T-helper 2 cell treated with Interferon-gamma antibody and Interleukin-4, amounts not matched to agents 5 μg/mL and 100 μg/mL, for 36 hours (primary cell): ENCODE measurements around the gene BCAN.

ENCODE experiments used
- DNase-seq: peaks from one replicate; pipeline ENCODE4 v3.0.0; 2021; ENCODE audit warnings: low spot score
- H3K27ac Mint-ChIP-seq: one replicate; pipeline ENCODE4 v1.8.0; 2021; ENCODE audit warnings: mild to moderate bottlenecking, mixed read lengths
- H3K27me3 Mint-ChIP-seq: one replicate; pipeline ENCODE4 v1.8.0; 2021; ENCODE audit warnings: low read depth, mixed read lengths
- H3K36me3 Mint-ChIP-seq: one replicate; pipeline ENCODE4 v1.8.0; 2021; ENCODE audit warnings: low read depth, mixed read lengths
- H3K4me1 Mint-ChIP-seq: one replicate; pipeline ENCODE4 v1.8.0; 2021; ENCODE audit warnings: low read depth, mixed read lengths
- H3K4me3 Mint-ChIP-seq: one replicate; pipeline ENCODE4 v1.8.0; 2022; ENCODE audit warnings: mild to moderate bottlenecking, moderate library complexity, mixed read lengths
- H3K9me3 Mint-ChIP-seq: one replicate; pipeline ENCODE4 v1.8.0; 2021; ENCODE audit warnings: mixed read lengths

Gene BCAN

GRCh38 chr1:156705918-156706656 lies 64.2 kb downstream of the BCAN start:
- Mint-ChIP-seq H3K9me3 (no peaks in the 10 kb centered on the region), H3K27me3 (peaks cover 49% of the 10 kb centered on the region), H3K36me3 (no peaks in the 10 kb centered on the region), H3K4me3 (peak overlapping the region; percentile 83), H3K27ac (no peak overlapping the region), H3K4me1 (peaks cover 15% of the 10 kb centered on the region)
- peak; percentile 63 for DNase-seq

DNA sequence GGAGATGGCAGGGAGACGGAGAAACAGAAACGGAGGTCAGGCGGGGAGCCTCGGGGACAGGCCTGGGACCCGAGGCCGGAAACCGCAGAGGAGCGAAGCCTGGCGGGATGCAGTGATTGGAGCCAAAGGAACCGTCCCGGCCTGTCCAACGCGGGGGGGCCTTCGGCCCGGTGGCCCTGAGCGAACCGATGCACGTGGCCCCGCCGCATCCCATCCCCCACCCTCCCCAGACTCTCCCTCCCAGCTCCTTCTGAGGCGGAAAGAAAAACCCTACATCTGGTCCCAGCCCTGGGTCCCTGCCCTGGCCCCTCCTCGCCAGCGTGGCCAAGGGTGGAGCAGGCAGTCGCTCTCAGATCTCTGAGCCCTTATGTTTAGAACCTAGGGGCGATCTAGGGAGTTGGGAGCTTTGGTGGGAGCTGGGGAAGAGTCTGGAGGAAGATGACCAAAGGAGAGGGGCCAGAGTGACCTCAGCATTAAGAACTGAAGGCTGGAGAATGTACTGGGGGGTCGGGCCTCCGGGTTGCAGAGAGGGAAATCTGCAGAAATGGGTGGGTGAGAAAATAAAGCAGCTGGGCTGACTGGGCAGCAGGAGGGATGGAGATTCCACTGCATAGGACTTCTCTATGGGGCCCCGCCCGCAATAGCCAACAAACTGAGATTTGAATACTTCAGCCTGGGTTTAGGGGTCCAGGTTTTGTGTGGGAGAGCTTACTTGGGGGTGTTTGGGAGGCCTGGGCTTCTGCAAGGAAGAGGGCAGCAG lies 64.9 kb downstream of the BCAN start:
- Mint-ChIP-seq H3K36me3 (no peaks in the 10 kb centered on the region), H3K4me3 (peak overlapping the region; percentile 83), H3K9me3 (no peaks in the 10 kb centered on the region), H3K27me3 (peaks cover 49% of the 10 kb centered on the region), H3K27ac (peak overlapping the region; percentile 20), H3K4me1 (peaks cover 15% of the 10 kb centered on the region)
- DNase-seq = no peak

- Mint-ChIP-seq H3K9me3 (no peaks in the 10 kb centered on the region), H3K36me3 (no peaks in the 10 kb centered on the region), H3K27ac (peak overlapping the region; percentile 31), H3K4me3 (no peak overlapping the region), H3K27me3 (peaks cover 49% of the 10 kb centered on the region), H3K4me1 (peaks cover 15% of the 10 kb centered on the region)
- no peak for DNase-seq
Observed at GRCh38 chr1:156707417-156708217, 65.7 kb downstream of the BCAN start.

- no peak overlapping the region for H3K27ac Mint-ChIP-seq
- H3K36me3 Mint-ChIP-seq = no peaks in the 10 kb centered on the region
- peaks cover 15% of the 10 kb centered on the region for H3K4me1 Mint-ChIP-seq
- no peak overlapping the region for H3K4me3 Mint-ChIP-seq
- no peaks in the 10 kb centered on the region for H3K9me3 Mint-ChIP-seq
- no peak for DNase-seq
- H3K27me3 Mint-ChIP-seq = peaks cover 46% of the 10 kb centered on the region
Observed at GRCh38 chr1:156708218-156708661, 66.3 kb downstream of the BCAN start.

DNA sequence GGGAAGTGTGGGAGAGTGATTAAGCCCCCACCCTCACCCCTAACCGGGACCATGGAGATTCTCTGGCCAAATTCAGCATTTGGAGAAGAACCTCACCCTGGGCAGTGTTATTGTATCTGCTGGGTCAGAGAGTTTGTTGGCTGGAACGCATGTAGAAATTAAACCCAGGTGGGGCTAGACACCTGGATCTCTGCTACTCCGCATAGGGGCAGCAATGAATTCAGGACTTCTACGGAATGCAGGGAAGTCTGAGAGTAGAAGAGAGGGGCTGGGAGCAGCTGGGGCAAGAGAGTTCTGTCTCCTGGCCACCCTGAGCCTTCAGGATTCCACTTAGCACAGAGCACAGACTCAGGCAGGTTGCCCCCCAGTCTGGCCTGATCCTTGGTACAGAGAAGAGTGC lies 67.1 kb downstream of the BCAN start:
- peaks cover 38% of the 10 kb centered on the region for H3K27me3 Mint-ChIP-seq
- no peak overlapping the region for H3K27ac Mint-ChIP-seq
- H3K9me3 Mint-ChIP-seq = no peaks in the 10 kb centered on the region
- H3K4me3 Mint-ChIP-seq = no peak overlapping the region
- H3K36me3 Mint-ChIP-seq = no peaks in the 10 kb centered on the region
- H3K4me1 Mint-ChIP-seq = peaks cover 15% of the 10 kb centered on the region
- no peak for DNase-seq
